Glutamatergic neuron (in vitro differentiated cells): ENCODE results near the gene NR3C2. TPM values are rescaled to one million over a fixed set of nuclear protein-coding genes. Genes with fewer than 3 reads are reported as not detected.

Source experiments
- DNase-seq: peaks from one replicate; pipeline ENCODE4 v3.0.0; 2022
- H3K27ac Mint-ChIP-seq: one replicate; pipeline ENCODE4 v1.8.0; 2020; ENCODE audit warnings: mild to moderate bottlenecking, mixed read lengths, inconsistent platforms; ENCODE audit not compliant: unreplicated experiment
- H3K27me3 Mint-ChIP-seq: one replicate; pipeline ENCODE4 v1.8.0; 2020; ENCODE audit warnings: mild to moderate bottlenecking, moderate library complexity, mixed read lengths, inconsistent platforms; ENCODE audit not compliant: unreplicated experiment
- H3K36me3 Mint-ChIP-seq: one replicate; pipeline ENCODE4 v1.8.0; 2020; ENCODE audit warnings: mild to moderate bottlenecking, mixed read lengths, inconsistent platforms; ENCODE audit not compliant: unreplicated experiment
- H3K4me1 Mint-ChIP-seq: one replicate; pipeline ENCODE4 v1.8.0; 2020; ENCODE audit warnings: mild to moderate bottlenecking, low read depth, mixed read lengths, inconsistent platforms; ENCODE audit not compliant: unreplicated experiment
- H3K4me3 Mint-ChIP-seq: one replicate; pipeline ENCODE4 v1.8.0; 2020; ENCODE audit warnings: mild to moderate bottlenecking, mixed read lengths, inconsistent platforms; ENCODE audit not compliant: unreplicated experiment
- H3K9me3 Mint-ChIP-seq: one replicate; pipeline ENCODE4 v1.8.0; 2020; ENCODE audit warnings: mild to moderate bottlenecking, moderate library complexity, mixed read lengths, inconsistent platforms; ENCODE audit not compliant: unreplicated experiment
- total RNA-seq: library from RNA; stranded (reverse); fragmentation: NEBNext Ultra II Directional; extraction: Animal tissue kit (Norgen Biotek cat#: 25700); gene quantifications from one replicate; pipeline ENCODE4 v1.2.1, GENCODE V29; 2021; ENCODE audit not compliant: unreplicated experiment
- TF ChIP-seq, protein P1 (sequence below): fragments of 200-600 bp; sonication (generic); IDR thresholded peaks from one replicate; pipeline ENCODE4 v1.5.0; 2021; ENCODE audit not compliant: partially characterized antibody, unreplicated experiment

The NR3C2 gene
- total RNA-seq, 1 donor from 2014 or later, result 0.29 TPM

DNA sequence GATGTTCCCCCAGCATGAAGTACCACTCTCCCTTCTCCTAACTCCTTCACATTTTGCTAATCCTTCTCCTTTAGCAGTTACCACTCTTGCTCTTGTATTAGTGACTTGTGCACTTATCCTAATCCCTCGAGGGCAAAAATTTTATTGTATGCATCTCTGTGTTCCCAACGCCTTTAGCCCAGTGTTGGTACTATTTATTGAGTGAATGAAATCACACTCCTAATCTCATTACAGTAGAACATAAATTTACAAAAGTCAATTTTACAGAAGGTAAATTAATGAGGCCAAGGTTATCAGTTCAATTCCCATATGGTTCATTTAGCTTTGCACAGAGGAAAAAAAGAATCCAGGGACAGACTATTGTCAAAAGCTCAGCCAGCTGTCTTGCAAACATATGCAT is 178.4 kb downstream of the NR3C2 start:
- peaks cover 6% of the 10 kb centered on the region for H3K9me3 Mint-ChIP-seq
- H3K36me3 Mint-ChIP-seq, result no peaks in the 10 kb centered on the region
- H3K27me3 Mint-ChIP-seq, result no peaks in the 10 kb centered on the region
- DNase-seq, result no peak
- peak overlapping the region; percentile 4 for H3K27ac Mint-ChIP-seq
- peaks cover 4% of the 10 kb centered on the region for H3K4me1 Mint-ChIP-seq
- TF ChIP-seq, protein P1, sequence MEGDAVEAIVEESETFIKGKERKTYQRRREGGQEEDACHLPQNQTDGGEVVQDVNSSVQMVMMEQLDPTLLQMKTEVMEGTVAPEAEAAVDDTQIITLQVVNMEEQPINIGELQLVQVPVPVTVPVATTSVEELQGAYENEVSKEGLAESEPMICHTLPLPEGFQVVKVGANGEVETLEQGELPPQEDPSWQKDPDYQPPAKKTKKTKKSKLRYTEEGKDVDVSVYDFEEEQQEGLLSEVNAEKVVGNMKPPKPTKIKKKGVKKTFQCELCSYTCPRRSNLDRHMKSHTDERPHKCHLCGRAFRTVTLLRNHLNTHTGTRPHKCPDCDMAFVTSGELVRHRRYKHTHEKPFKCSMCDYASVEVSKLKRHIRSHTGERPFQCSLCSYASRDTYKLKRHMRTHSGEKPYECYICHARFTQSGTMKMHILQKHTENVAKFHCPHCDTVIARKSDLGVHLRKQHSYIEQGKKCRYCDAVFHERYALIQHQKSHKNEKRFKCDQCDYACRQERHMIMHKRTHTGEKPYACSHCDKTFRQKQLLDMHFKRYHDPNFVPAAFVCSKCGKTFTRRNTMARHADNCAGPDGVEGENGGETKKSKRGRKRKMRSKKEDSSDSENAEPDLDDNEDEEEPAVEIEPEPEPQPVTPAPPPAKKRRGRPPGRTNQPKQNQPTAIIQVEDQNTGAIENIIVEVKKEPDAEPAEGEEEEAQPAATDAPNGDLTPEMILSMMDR, result no peak
- H3K4me3 Mint-ChIP-seq, result no peak overlapping the region

DNA sequence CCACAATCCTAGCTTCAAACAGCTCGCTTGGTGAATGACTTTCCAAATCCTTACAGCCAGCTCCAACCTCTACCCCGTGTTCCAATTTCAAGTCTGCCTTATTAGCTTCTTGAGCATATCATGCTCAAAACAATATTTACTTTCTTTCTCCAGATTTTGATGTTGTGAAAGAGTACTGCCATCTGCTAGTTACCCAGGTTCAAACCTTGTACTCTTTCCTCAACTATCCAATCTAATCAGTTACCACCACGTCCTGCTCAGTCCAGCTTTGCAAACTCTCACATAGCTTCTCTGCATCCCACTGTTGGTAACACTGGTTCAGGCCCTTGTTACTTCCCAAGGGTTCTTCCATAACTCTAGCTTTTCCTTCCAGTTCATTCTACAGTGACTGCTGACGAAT is 179.1 kb downstream of the NR3C2 start:
- H3K27ac Mint-ChIP-seq, result no peak overlapping the region
- H3K36me3 Mint-ChIP-seq, result no peaks in the 10 kb centered on the region
- TF ChIP-seq, protein P1, result no peak
- DNase-seq, result no peak
- no peak overlapping the region for H3K4me3 Mint-ChIP-seq
- H3K27me3 Mint-ChIP-seq, result no peaks in the 10 kb centered on the region
- H3K4me1 Mint-ChIP-seq, result peaks cover 4% of the 10 kb centered on the region
- peaks cover 6% of the 10 kb centered on the region for H3K9me3 Mint-ChIP-seq

DNA sequence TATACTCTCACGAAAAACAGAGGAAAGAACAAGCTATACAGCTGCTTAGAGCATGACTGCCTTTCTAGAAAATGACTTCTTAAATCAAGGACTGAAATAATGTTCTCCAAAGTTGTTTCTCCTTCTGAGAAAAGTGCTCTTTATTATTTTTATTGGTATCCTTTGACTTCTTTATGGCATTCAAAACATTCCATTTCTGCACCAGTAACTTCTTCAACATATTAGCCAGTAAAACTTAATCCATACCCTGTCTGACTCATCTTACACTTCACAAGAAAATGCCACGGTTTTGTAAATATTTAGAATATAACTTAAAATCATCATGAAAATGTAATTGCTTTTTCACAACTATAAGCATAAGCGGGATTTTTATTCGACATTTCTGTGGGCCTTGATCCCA is 180.4 kb downstream of the NR3C2 start:
- no peak for DNase-seq
- Mint-ChIP-seq H3K4me3 (no peak overlapping the region), H3K27me3 (no peaks in the 10 kb centered on the region), H3K36me3 (no peaks in the 10 kb centered on the region), H3K27ac (no peak overlapping the region), H3K4me1 (peaks cover 4% of the 10 kb centered on the region), H3K9me3 (peaks cover 6% of the 10 kb centered on the region)
- TF ChIP-seq, protein P1, result no peak

DNA sequence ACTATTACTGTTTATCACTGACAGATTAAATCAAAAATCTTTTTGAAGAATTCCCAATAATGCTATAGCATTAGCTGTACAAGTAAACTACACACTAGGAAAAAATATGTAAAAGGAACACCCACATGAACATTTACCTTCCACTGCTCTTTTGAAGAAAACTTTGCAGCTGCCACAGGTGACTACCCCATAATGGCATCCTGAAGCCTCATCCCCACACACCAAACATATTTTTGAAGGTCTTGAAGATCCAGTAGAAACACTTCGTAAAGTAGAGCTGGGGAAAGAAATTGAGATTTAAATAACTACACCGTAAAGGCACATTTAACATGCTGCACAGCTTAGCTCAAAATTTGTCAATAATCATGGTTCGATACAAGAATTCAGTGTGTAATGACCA is 182.4 kb downstream of the NR3C2 start:
- Mint-ChIP-seq H3K27ac (no peak overlapping the region), H3K27me3 (no peaks in the 10 kb centered on the region), H3K4me3 (no peak overlapping the region), H3K36me3 (no peaks in the 10 kb centered on the region), H3K9me3 (peaks cover 6% of the 10 kb centered on the region), H3K4me1 (peaks cover 4% of the 10 kb centered on the region)
- DNase-seq, result no peak
- TF ChIP-seq, protein P1, result no peak

DNA sequence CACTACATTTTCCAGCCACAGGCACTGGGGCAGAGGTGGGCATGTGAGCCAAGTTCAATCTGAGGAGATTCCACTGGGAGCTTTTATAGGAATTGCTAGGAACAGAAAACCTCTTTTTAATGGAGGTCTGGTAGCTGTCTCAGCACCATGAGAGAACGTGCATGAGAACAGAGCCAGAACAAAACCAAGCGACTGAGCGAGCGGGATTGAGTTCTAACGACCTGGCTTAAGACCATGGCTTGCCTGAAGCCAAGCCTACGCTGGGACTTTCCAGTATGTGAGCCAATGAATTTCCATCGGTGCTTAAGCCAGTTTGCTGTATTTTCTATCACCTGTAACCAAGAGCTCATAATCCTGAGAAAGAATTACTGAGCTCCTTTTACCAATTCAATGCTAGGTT is 183.7 kb downstream of the NR3C2 start:
- H3K4me3 Mint-ChIP-seq, result no peak overlapping the region
- H3K27me3 Mint-ChIP-seq, result no peaks in the 10 kb centered on the region
- peaks cover 3% of the 10 kb centered on the region for H3K9me3 Mint-ChIP-seq
- DNase-seq, result no peak
- H3K4me1 Mint-ChIP-seq, result no peaks in the 10 kb centered on the region
- no peak overlapping the region for H3K27ac Mint-ChIP-seq
- no peaks in the 10 kb centered on the region for H3K36me3 Mint-ChIP-seq
- TF ChIP-seq, protein P1, result no peak
